ENCODE data around the gene PORCN. TPM values are rescaled to one million over a fixed set of nuclear protein-coding genes. Genes with fewer than 3 reads are reported as not detected.

PORCN gene
- total RNA-seq, 1 donor from 2014 or later, result 30.3 TPM

DNA sequence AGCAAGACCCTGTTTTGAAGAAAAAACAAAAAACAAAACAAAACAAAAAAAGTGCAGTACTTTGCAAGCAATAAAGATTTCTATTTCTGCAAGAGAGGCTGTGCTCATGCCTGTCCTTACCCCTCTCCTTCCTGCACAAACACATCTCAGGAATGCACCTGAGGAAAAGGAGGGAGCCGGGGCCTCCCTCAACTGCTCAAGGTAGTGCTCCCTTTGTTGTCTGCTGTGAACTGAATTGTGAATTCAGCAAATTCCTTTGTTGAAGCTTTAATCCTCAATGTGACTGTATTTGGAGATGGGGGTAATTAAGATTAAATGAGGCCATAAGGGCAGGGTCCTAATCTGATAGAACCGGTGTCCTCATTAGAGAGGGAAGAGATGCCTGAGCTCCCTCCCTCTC, 18.9 kb upstream of the PORCN start:
- H3K9me3 Mint-ChIP-seq (ENCODE audit: unreplicated experiment), result peaks cover 2% of the 10 kb centered on the region
- Histone ChIP-seq H3K9ac (ENCODE audit: low read length) (peak overlapping the region; percentile 46), H3K27ac (ENCODE audit: low read depth, low read length) (peak overlapping the region; percentile 55), H3K27me3 (ENCODE audit: insufficient read depth, low read length) (no peaks in the 10 kb centered on the region), H2AFZ (ENCODE audit: low read depth, low read length) (no peak overlapping the region), H4K20me1 (ENCODE audit: insufficient read depth, low read length) (no peaks in the 10 kb centered on the region), H3K9me3 (ENCODE audit: insufficient read depth, low read depth, low read length) (no peaks in the 10 kb centered on the region), H3K4me2 (ENCODE audit: low read length) (no peak overlapping the region), H3K4me3 (ENCODE audit: insufficient read depth, low read depth, low read length) (no peak overlapping the region), H3K4me1 (ENCODE audit: insufficient read depth, low read length) (peaks cover 32% of the 10 kb centered on the region), H3K36me3 (ENCODE audit: insufficient read depth, low read length) (peaks cover 8% of the 10 kb centered on the region), H3K79me2 (ENCODE audit: insufficient read depth, low read length) (no peaks in the 10 kb centered on the region)
- peaks cover 4% of the 10 kb centered on the region for H3K36me3 Mint-ChIP-seq (ENCODE audit: low read depth, unreplicated experiment)
- DNase-seq (ENCODE audit: low read depth), result no peak
- H3K27me3 Mint-ChIP-seq (ENCODE audit: low read depth, unreplicated experiment), result no peaks in the 10 kb centered on the region
- no peak for FAIRE-seq
- peaks cover 16% of the 10 kb centered on the region for H3K4me1 Mint-ChIP-seq (ENCODE audit: low read depth, unreplicated experiment)
- no peak overlapping the region for H3K4me3 Mint-ChIP-seq (ENCODE audit: unreplicated experiment)
- no peak overlapping the region for H3K27ac Mint-ChIP-seq (ENCODE audit: unreplicated experiment)
- TF ChIP-seq, protein P1, sequence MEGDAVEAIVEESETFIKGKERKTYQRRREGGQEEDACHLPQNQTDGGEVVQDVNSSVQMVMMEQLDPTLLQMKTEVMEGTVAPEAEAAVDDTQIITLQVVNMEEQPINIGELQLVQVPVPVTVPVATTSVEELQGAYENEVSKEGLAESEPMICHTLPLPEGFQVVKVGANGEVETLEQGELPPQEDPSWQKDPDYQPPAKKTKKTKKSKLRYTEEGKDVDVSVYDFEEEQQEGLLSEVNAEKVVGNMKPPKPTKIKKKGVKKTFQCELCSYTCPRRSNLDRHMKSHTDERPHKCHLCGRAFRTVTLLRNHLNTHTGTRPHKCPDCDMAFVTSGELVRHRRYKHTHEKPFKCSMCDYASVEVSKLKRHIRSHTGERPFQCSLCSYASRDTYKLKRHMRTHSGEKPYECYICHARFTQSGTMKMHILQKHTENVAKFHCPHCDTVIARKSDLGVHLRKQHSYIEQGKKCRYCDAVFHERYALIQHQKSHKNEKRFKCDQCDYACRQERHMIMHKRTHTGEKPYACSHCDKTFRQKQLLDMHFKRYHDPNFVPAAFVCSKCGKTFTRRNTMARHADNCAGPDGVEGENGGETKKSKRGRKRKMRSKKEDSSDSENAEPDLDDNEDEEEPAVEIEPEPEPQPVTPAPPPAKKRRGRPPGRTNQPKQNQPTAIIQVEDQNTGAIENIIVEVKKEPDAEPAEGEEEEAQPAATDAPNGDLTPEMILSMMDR (IDR thresholded peaks at IDR 0.05; ENCODE audit: insufficient read depth, low read depth, low read length), result no peak
- no peak for TF ChIP-seq EZH2 (IDR thresholded peaks at IDR 0.05; ENCODE audit: insufficient read depth, low read length)

DNA sequence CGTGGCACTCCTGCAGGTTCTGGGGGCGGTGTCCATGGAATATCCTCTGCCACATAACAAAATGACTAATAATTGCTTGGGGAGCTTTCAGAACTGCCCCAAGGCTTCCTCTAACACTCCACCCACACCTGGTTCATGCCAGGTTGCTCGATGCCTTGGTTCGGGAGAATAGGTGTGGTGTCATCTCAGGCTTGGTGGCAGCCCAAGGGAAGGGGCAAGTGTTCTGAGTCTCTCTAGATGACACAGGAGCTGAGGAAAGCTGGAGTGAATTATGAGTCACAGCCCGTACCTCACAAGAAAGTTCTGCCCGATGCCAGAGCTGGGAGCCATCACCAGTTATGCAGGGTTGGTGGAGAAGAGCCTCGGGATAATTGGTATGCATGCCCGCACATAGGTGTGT, 18.1 kb upstream of the PORCN start:
- no peak overlapping the region for H3K4me3 Mint-ChIP-seq (ENCODE audit: unreplicated experiment)
- Histone ChIP-seq H3K9ac (ENCODE audit: low read length) (peak overlapping the region; percentile 46), H3K9me3 (ENCODE audit: insufficient read depth, low read depth, low read length) (no peaks in the 10 kb centered on the region), H3K4me3 (ENCODE audit: insufficient read depth, low read depth, low read length) (no peak overlapping the region), H3K4me2 (ENCODE audit: low read length) (peak overlapping the region; percentile 19), H3K36me3 (ENCODE audit: insufficient read depth, low read length) (peaks cover 4% of the 10 kb centered on the region), H4K20me1 (ENCODE audit: insufficient read depth, low read length) (no peaks in the 10 kb centered on the region), H3K27ac (ENCODE audit: low read depth, low read length) (peak overlapping the region; percentile 55), H2AFZ (ENCODE audit: low read depth, low read length) (no peak overlapping the region), H3K27me3 (ENCODE audit: insufficient read depth, low read length) (no peaks in the 10 kb centered on the region), H3K79me2 (ENCODE audit: insufficient read depth, low read length) (no peaks in the 10 kb centered on the region), H3K4me1 (ENCODE audit: insufficient read depth, low read length) (peaks cover 32% of the 10 kb centered on the region)
- no peak overlapping the region for H3K27ac Mint-ChIP-seq (ENCODE audit: unreplicated experiment)
- H3K9me3 Mint-ChIP-seq (ENCODE audit: unreplicated experiment), result peaks cover 2% of the 10 kb centered on the region
- no peaks in the 10 kb centered on the region for H3K27me3 Mint-ChIP-seq (ENCODE audit: low read depth, unreplicated experiment)
- FAIRE-seq (no peak), DNase-seq (ENCODE audit: low read depth) (no peak)
- no peak for TF ChIP-seq EZH2 (IDR thresholded peaks at IDR 0.05; ENCODE audit: insufficient read depth, low read length)
- TF ChIP-seq, protein P1 (IDR thresholded peaks at IDR 0.05; ENCODE audit: insufficient read depth, low read depth, low read length), result no peak
- H3K36me3 Mint-ChIP-seq (ENCODE audit: low read depth, unreplicated experiment), result peaks cover 4% of the 10 kb centered on the region
- peaks cover 16% of the 10 kb centered on the region for H3K4me1 Mint-ChIP-seq (ENCODE audit: low read depth, unreplicated experiment)

DNA sequence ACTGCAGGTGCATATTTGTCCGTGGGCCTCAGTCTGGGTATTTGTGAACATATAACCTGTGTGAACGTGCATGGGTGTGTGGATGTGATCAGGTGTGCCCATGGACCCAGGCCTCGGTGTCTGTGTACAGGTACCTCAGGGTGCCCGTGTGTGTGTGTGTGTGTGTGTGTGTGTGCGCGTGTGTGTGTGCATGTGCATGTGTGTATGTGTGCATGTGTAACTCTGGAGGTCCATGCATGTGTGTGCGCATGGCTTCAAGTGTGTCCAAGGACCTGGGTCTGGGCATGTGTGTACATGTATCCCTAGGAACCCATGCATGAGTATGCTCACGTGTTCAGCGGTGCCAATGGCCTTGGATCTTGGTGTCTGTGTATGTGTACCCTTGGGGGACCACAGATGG, 17.0 kb upstream of the PORCN start:
- peak overlapping the region; percentile 60 for H3K27ac ChIP-seq (ENCODE audit: low read depth, low read length)
- no peaks in the 10 kb centered on the region for H3K36me3 ChIP-seq (ENCODE audit: insufficient read depth, low read length)
- H3K9ac ChIP-seq (ENCODE audit: low read length), result peak overlapping the region; percentile 43
- H3K4me2 ChIP-seq (ENCODE audit: low read length), result peak overlapping the region; percentile 57
- H3K27me3 ChIP-seq (ENCODE audit: insufficient read depth, low read length), result no peaks in the 10 kb centered on the region
- peaks cover 35% of the 10 kb centered on the region for H3K4me1 ChIP-seq (ENCODE audit: insufficient read depth, low read length)
- DNase-seq (ENCODE audit: low read depth) (no peak), FAIRE-seq (peak; percentile 73)
- H4K20me1 ChIP-seq (ENCODE audit: insufficient read depth, low read length), result no peaks in the 10 kb centered on the region
- H3K4me1 Mint-ChIP-seq (ENCODE audit: low read depth, unreplicated experiment), result peaks cover 17% of the 10 kb centered on the region
- no peak overlapping the region for H3K4me3 Mint-ChIP-seq (ENCODE audit: unreplicated experiment)
- peak overlapping the region; percentile 10 for H2AFZ ChIP-seq (ENCODE audit: low read depth, low read length)
- TF ChIP-seq, protein P1 (IDR thresholded peaks at IDR 0.05; ENCODE audit: insufficient read depth, low read depth, low read length), result no peak
- no peak for TF ChIP-seq EZH2 (IDR thresholded peaks at IDR 0.05; ENCODE audit: insufficient read depth, low read length)
- H3K79me2 ChIP-seq (ENCODE audit: insufficient read depth, low read length), result no peaks in the 10 kb centered on the region
- H3K9me3 Mint-ChIP-seq (ENCODE audit: unreplicated experiment), result peaks cover 2% of the 10 kb centered on the region
- no peak overlapping the region for H3K4me3 ChIP-seq (ENCODE audit: insufficient read depth, low read depth, low read length)
- no peaks in the 10 kb centered on the region for H3K9me3 ChIP-seq (ENCODE audit: insufficient read depth, low read depth, low read length)
- peaks cover 4% of the 10 kb centered on the region for H3K36me3 Mint-ChIP-seq (ENCODE audit: low read depth, unreplicated experiment)
- no peaks in the 10 kb centered on the region for H3K27me3 Mint-ChIP-seq (ENCODE audit: low read depth, unreplicated experiment)
- peak overlapping the region; percentile 78 for H3K27ac Mint-ChIP-seq (ENCODE audit: unreplicated experiment)
